Ovary (tissue), 9 donors: ENCODE measurements around the gene MAN1A1. TPM values are rescaled to one million over a fixed set of nuclear protein-coding genes. Genes with fewer than 3 reads are reported as not detected.

Experiments used
- DNase-seq, 5 donors: peaks; one replicate each; pipeline ENCODE4 v3.0.0-alpha.2; 2019 to 2020
- H3K27ac ChIP-seq, 2 donors: fragments of 200-600 bp; one replicate each; pipeline versions ENCODE4 v1.5.1 to v1.8.0; 2019 to 2022
- H3K27me3 ChIP-seq: fragments of 200-600 bp; one replicate; pipeline ENCODE4 v1.8.0; 2022
- H3K36me3 ChIP-seq: fragments of 200-600 bp; sonication (generic); one replicate; pipeline ENCODE4 v1.5.1; 2019
- H3K4me1 ChIP-seq: one replicate; pipeline ENCODE4 v1.8.1; 2013; ENCODE audit warnings: mild to moderate bottlenecking, moderate library complexity; ENCODE audit not compliant: insufficient read depth
- H3K4me3 ChIP-seq: fragments of 200-600 bp; sonication (generic); one replicate; pipeline ENCODE4 v1.5.1; 2017
- H3K9me3 ChIP-seq, 2 donors: fragments of 200-600 bp in 1 of 2; sonication (generic) in 1 of 2; one replicate each; pipeline versions ENCODE4 v1.5.1 to v1.8.1; 2013 to 2019; ENCODE audit warnings: mild to moderate bottlenecking in 1 of 2, moderate library complexity in 1 of 2
- CTCF ChIP-seq, 3 donors: fragments of 450-650 bp in 2 of 3; fragments of 200-600 bp in 1 of 3; IDR thresholded peaks; one replicate each; pipeline versions ENCODE4 v1.5.1 to v1.8.0; 2016 to 2022; ENCODE audit warnings: antibody characterized with exemption in 3 of 3, mild to moderate bottlenecking in 1 of 3
- EP300 ChIP-seq: sonication (generic); formaldehyde crosslinking; IDR thresholded peaks from one replicate; pipeline ENCODE4 v1.6.1; 2017; ENCODE audit warnings: antibody characterized with exemption
- POLR2A ChIP-seq: fragments of 450-650 bp; IDR thresholded peaks from one replicate; pipeline ENCODE4 v1.6.1; 2017; ENCODE audit warnings: antibody characterized with exemption, mild to moderate bottlenecking, moderate library complexity
- whole genome bisulfite sequencing, 3 donors: extraction: QIAGEN DNeasy Blood & Tissue Kit in 1 of 3; methylation state at CpG; one replicate each; pipeline versions ENCODE4 v1.1.5 to v1.1.7; 2013 to 2017; 5-methylcytosine and 5-hydroxymethylcytosine counted together
- intact Hi-C, 4 donors: fragments of 100-400 bp; cut with DNase I; formaldehyde crosslinking; loops; one replicate each; pipeline versions ENCODE4 v1.11.0 to v1.15.1; 2022 to 2023
- polyA plus RNA-seq, 2 donors: library from polyadenylated mRNA; stranded (reverse); fragments of 200-250 nt in 1 of 2; fragments of 350-450 nt in 1 of 2; fragmentation: Illumina TruSeq in 1 of 2; extraction: RNeasy Lipid Tissue Mini Kit (QIAGEN cat#74804) in 1 of 2; gene quantifications; one replicate each; pipeline ENCODE4 v1.2.3, GENCODE V29; 2013 to 2014
- total RNA-seq, 7 donors: library from RNA; depleted of rRNA in 2 of 7; stranded (reverse); fragments of >200 nt in 2 of 7; fragmentation: NEBNext Ultra II Directional in 3 of 7; extraction: Animal tissue kit (Norgen Biotek cat#: 25700) in 3 of 7; gene quantifications; one replicate each; pipeline versions ENCODE4 v1.1.0 to v1.2.4, GENCODE V29; 2016 to 2023
- donor health status: DM: no; HTN: no; CAD: no; lungs with moderate emphysema.
- donor health status: DM: no; HTN: no; CAD: no.
- donor health status: Bipolar disorder and iron deficiency.
- donor health status: DM: yes; HTN: yes; CAD: no.
- donor health status: DM: no; HTN: no; CAD: no.
- donor health status: DM: yes; HTN: yes; CAD: no.

The MAN1A1 gene
- total and polyA plus RNA-seq, 9 donors: 22.1 to 49.6 (median 31.8) TPM

- no peak for DNase-seq
- Histone ChIP-seq H3K4me3 (no peak overlapping the region), H3K9me3 (no peaks in the 10 kb centered on the region), H3K4me1 (peaks cover under 1% of the 10 kb centered on the region), H3K36me3 (no peaks in the 10 kb centered on the region), H3K27me3 (no peaks in the 10 kb centered on the region), H3K27ac (no peak overlapping the region)
- WGBS, 3 donors: 91 to 97% (median 95%) methylated on average over 5 of the region's 5 CpGs
- intact Hi-C loops: no loop called here
- TF ChIP-seq EP300 (no peak), POLR2A (no peak), CTCF (IDR thresholded peaks at IDR 0.05) (no peak)
Measured at GRCh38 chr6:119142637-119143036, 206.9 kb downstream of the MAN1A1 start.

- H3K36me3 ChIP-seq: no peaks in the 10 kb centered on the region
- H3K27me3 ChIP-seq: no peaks in the 10 kb centered on the region
- DNase-seq: no peak
- TF ChIP-seq EP300 (no peak), POLR2A (no peak), CTCF (IDR thresholded peaks at IDR 0.05) (no peak)
- no peaks in the 10 kb centered on the region for H3K4me1 ChIP-seq
- H3K4me3 ChIP-seq: no peak overlapping the region
- intact Hi-C loops: no loop called here
- no peak overlapping the region for H3K27ac ChIP-seq
- whole genome bisulfite sequencing, 3 donors: 84 to 88% (median 85%) methylated on average over 9 of the region's 9 CpGs
- H3K9me3 ChIP-seq: no peaks in the 10 kb centered on the region
Measured at GRCh38 chr6:119142041-119142440, 207.5 kb downstream of the MAN1A1 start.

GRCh38 chr6:119140196-119141140 lies 209.1 kb downstream of the MAN1A1 start:
- TF ChIP-seq EP300: no peak
- Histone ChIP-seq H3K27me3 (no peaks in the 10 kb centered on the region), H3K27ac (no peak overlapping the region), H3K9me3 (no peaks in the 10 kb centered on the region), H3K36me3 (no peaks in the 10 kb centered on the region), H3K4me3 (no peak overlapping the region), H3K4me1 (no peaks in the 10 kb centered on the region)
- intact Hi-C loops: no loop called here
- DNase-seq: no peak
- 60 to 66% (median 64%) methylated on average over 12 of the region's 12 CpGs for WGBS, 3 donors

- H3K9me3 ChIP-seq: no peaks in the 10 kb centered on the region
- TF ChIP-seq CTCF (IDR thresholded peaks at IDR 0.05): no peak
- TF ChIP-seq EP300: no peak
- TF ChIP-seq POLR2A: no peak
- no peak for DNase-seq
- WGBS, 3 donors: 73 to 80% (median 77%) methylated on average over 7 of the region's 7 CpGs
- H3K4me1 ChIP-seq: no peaks in the 10 kb centered on the region
- intact Hi-C loops: no loop called here
- H3K36me3 ChIP-seq: no peaks in the 10 kb centered on the region
- no peak overlapping the region for H3K27ac ChIP-seq
- no peaks in the 10 kb centered on the region for H3K27me3 ChIP-seq
- H3K4me3 ChIP-seq: no peak overlapping the region
Measured at GRCh38 chr6:119138906-119139541, 210.5 kb downstream of the MAN1A1 start.
